Measurements from ENCODE around the gene SPATA20. TPM values are rescaled to one million over a fixed set of nuclear protein-coding genes. Genes with fewer than 3 reads are reported as not detected.
A peak's percentile ranks its signal among the peaks of the same experiment; 100 is the strongest.

Gene SPATA20
- total RNA-seq, 3 donors from 2014 or later, result 52.4 to 62.3 (median 58.4) TPM

DNA sequence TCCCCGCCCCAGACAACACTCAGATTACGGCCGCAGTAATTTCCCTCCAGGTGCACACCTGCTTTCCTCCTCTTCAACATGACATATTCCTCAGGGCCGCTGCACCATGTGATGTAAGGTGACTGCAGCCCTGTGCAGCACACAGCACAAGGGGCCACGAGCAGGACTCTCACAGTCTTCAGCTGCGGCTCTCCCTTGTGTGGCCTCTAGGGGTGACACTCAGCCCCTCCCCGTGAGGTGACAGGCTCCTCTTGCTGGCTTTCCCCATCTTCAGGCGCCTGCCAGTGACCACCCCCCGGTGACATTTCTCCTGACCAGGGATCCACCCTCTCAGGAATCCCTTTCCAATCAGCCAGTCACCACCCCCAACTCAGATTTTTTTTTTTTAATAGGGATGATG is 56.4 kb downstream of the SPATA20 start:
- intact Hi-C loops (cut with DNase I; ENCODE audit: low total_unique reads), result no loop called here
- Histone ChIP-seq H3K27ac (no peak overlapping the region), H3K36me3 (no peaks in the 10 kb centered on the region), H3K4me3 (no peak overlapping the region), H3K9me3 (no peaks in the 10 kb centered on the region), H3K4me1 (no peaks in the 10 kb centered on the region), H3K27me3 (no peaks in the 10 kb centered on the region)
- DNase-seq (ENCODE audit: low spot score in 2 of 2), result no peak
- no peak for TF ChIP-seq POLR2AphosphoS5 (IDR thresholded peaks at IDR 0.05)
- TF ChIP-seq, protein P1, sequence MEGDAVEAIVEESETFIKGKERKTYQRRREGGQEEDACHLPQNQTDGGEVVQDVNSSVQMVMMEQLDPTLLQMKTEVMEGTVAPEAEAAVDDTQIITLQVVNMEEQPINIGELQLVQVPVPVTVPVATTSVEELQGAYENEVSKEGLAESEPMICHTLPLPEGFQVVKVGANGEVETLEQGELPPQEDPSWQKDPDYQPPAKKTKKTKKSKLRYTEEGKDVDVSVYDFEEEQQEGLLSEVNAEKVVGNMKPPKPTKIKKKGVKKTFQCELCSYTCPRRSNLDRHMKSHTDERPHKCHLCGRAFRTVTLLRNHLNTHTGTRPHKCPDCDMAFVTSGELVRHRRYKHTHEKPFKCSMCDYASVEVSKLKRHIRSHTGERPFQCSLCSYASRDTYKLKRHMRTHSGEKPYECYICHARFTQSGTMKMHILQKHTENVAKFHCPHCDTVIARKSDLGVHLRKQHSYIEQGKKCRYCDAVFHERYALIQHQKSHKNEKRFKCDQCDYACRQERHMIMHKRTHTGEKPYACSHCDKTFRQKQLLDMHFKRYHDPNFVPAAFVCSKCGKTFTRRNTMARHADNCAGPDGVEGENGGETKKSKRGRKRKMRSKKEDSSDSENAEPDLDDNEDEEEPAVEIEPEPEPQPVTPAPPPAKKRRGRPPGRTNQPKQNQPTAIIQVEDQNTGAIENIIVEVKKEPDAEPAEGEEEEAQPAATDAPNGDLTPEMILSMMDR (IDR thresholded peaks at IDR 0.05), result no peak

DNA sequence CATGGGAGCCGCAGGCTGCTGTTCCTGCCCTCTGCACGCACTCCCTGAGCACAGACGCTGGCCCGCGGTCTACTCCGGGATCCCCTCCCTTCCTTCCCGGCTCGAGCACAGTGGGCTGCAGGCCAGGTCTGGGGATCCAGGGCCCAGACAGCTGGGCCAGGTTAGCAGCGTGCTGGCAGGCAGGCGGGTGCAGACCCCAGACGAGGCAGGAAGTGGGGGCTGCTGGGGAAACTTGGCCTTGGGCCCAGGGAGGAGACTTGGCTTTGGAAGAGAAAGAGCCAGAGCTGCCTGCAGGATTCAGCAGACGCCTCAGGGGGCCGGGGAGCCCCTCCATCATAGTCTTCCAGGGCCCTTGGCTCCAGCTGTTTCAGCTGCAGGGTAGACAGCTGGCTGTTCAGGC is 57.5 kb downstream of the SPATA20 start:
- no peaks in the 10 kb centered on the region for H3K36me3 ChIP-seq
- intact Hi-C loops (cut with DNase I; ENCODE audit: low total_unique reads), result no loop called here
- TF ChIP-seq, protein P1 (IDR thresholded peaks at IDR 0.05), result no peak
- TF ChIP-seq POLR2A (IDR thresholded peaks at IDR 0.05) (no peak), POLR2AphosphoS5 (IDR thresholded peaks at IDR 0.05) (no peak)
- H3K27me3 ChIP-seq, result no peaks in the 10 kb centered on the region
- no peak for DNase-seq (ENCODE audit: low spot score in 2 of 2)
- H3K9me3 ChIP-seq, result no peaks in the 10 kb centered on the region
- H3K4me3 ChIP-seq, result peak overlapping the region in 1 of 3 donors; percentile 22
- H3K4me1 ChIP-seq, result no peaks in the 10 kb centered on the region
- peak overlapping the region in 1 of 2 donors; percentile 58 for H3K27ac ChIP-seq

DNA sequence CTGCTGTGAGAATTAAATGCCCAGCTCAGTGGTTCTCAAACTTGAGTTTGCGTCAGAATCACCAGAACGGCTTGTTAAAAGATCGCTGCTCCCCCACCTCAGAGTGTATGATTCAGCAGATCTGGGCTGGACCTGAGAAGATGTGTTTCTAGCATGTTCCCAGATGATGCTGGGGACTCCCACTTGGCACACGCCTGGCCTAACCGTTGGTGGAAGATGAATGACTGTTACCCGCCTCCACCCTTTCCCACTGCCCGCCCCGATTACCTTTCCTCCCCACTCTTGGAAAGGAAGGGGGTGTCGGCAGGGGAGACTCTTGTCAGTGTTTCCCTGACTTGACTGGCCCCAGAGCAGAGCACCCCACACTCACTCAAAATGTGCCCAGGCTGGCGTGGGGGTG is 58.5 kb downstream of the SPATA20 start:
- Histone ChIP-seq H3K9me3 (no peaks in the 10 kb centered on the region), H3K4me3 (no peak overlapping the region), H3K27ac (no peak overlapping the region), H3K36me3 (no peaks in the 10 kb centered on the region), H3K27me3 (no peaks in the 10 kb centered on the region), H3K4me1 (no peaks in the 10 kb centered on the region)
- DNase-seq (ENCODE audit: low spot score in 2 of 2), result no peak
- TF ChIP-seq, protein P1 (IDR thresholded peaks at IDR 0.05), result no peak
- TF ChIP-seq POLR2AphosphoS5 (IDR thresholded peaks at IDR 0.05) (no peak), POLR2A (IDR thresholded peaks at IDR 0.05) (no peak)
- intact Hi-C loops (cut with DNase I; ENCODE audit: low total_unique reads), result no loop called here

Other genes starting within 250 kb of the SPATA20 start
- 10 to 100 TPM; 13.6 to 27.5 (median 24.4) TPM for gene XYLT2, start 201.0 kb upstream of the SPATA20 start, total RNA-seq
- gene MRPL27, start 174.0 kb upstream of the SPATA20 start, total RNA-seq, result 10 to 100 TPM; 46.0 to 64.9 (median 49.1) TPM
- 1 to 10 TPM in 1 of 3 donors, under 1 TPM in 2; 0.29 to 2.0 (median 0.64) TPM for gene EME1, start 173.9 kb upstream of the SPATA20 start, total RNA-seq
- 10 to 100 TPM; 42.1 to 72.8 (median 54.0) TPM for gene LRRC59, start 149.7 kb upstream of the SPATA20 start, total RNA-seq
- 10 to 100 TPM; 19.4 to 95.4 (median 86.3) TPM for gene ACSF2, start 121.0 kb upstream of the SPATA20 start, total RNA-seq
- 1 to 10 TPM in 2 of 3 donors, not detected in 1; 2.3 to 5.6 TPM for gene CHAD, start 78.3 kb upstream of the SPATA20 start, total RNA-seq
- 10 to 100 TPM; 33.6 to 39.0 (median 35.1) TPM for gene RSAD1, start 68.3 kb upstream of the SPATA20 start, total RNA-seq
- gene MYCBPAP, start 38.7 kb upstream of the SPATA20 start, total RNA-seq, result 1 to 10 TPM in 2 of 3 donors, under 1 TPM in 1; 0.66 to 1.9 (median 1.3) TPM
- 10 to 100 TPM in 1 of 3 donors, 1 to 10 TPM in 1, not detected in 1; 8.2 to 32.8 TPM for gene EPN3, start 14.4 kb upstream of the SPATA20 start, total RNA-seq
- gene CACNA1G, start 13.5 kb downstream of the SPATA20 start, total RNA-seq, result 1 to 10 TPM in 2 of 3 donors, under 1 TPM in 1; 0.32 to 2.6 (median 2.3) TPM
- 100 to 1,000 TPM in 1 of 3 donors, 10 to 100 TPM in 1, 1 to 10 TPM in 1; 6.1 to 122 (median 81.0) TPM for gene ABCC3, start 87.7 kb downstream of the SPATA20 start, total RNA-seq
- 10 to 100 TPM; 36.7 to 68.6 (median 38.1) TPM for gene ANKRD40, start 160.7 kb downstream of the SPATA20 start, total RNA-seq
- 100 to 1,000 TPM in 2 of 3 donors, 10 to 100 TPM in 1; 70.7 to 161 (median 104) TPM for gene LUC7L3, start 172.4 kb downstream of the SPATA20 start, total RNA-seq
- gene ANKRD40CL, start 220.3 kb downstream of the SPATA20 start, total RNA-seq, result not detected